ENCODE results near the gene ZNF549.

- no peak for TF ChIP-seq CTCF (IDR thresholded peaks at IDR 0.05; ENCODE audit: borderline replicate concordance, extremely low read depth, low read length, poor library complexity, severe bottlenecking)
- TF ChIP-seq EZH2 (IDR thresholded peaks at IDR 0.05; ENCODE audit: borderline replicate concordance, low read depth, low read length, severe bottlenecking): no peak
Observed at GRCh38 chr19:57599377-57599760, 72.2 kb downstream of the ZNF549 start.
